Duodenal mucosa (tissue), 2 donors: ENCODE data around the gene HIBADH.

ENCODE experiments used
- H3K27ac ChIP-seq: one replicate; pipeline ENCODE4 v1.7.0; 2013; ENCODE audit warnings: low read depth, low read length
- H3K27me3 ChIP-seq, 2 donors: one replicate each; pipeline ENCODE4 v1.7.0; 2013; ENCODE audit warnings: low read length in 2 of 2, control low read depth in 1 of 2; ENCODE audit not compliant: insufficient read depth in 2 of 2, control insufficient read depth in 1 of 2
- H3K36me3 ChIP-seq, 2 donors: one replicate each; pipeline ENCODE4 v1.7.0; 2013; ENCODE audit warnings: low read length in 2 of 2, control low read depth in 1 of 2; ENCODE audit not compliant: insufficient read depth in 2 of 2, control insufficient read depth in 1 of 2
- H3K4me1 ChIP-seq, 2 donors: one replicate each; pipeline ENCODE4 v1.7.0; 2013; ENCODE audit warnings: low read length in 2 of 2, control low read depth in 1 of 2; ENCODE audit not compliant: insufficient read depth in 2 of 2, control insufficient read depth in 1 of 2
- H3K4me3 ChIP-seq, 2 donors: one replicate each; pipeline ENCODE4 v1.7.0; 2013; ENCODE audit warnings: low read length in 2 of 2, low read depth in 1 of 2
- H3K9ac ChIP-seq, 2 donors: one replicate each; pipeline ENCODE4 v1.7.0; 2013; ENCODE audit warnings: low read length in 2 of 2, low read depth in 1 of 2
- H3K9me3 ChIP-seq, 2 donors: one replicate each; pipeline ENCODE4 v1.7.0; 2013; ENCODE audit warnings: low read length in 2 of 2, control low read depth in 1 of 2; ENCODE audit not compliant: control insufficient read depth in 1 of 2

Gene HIBADH

DNA sequence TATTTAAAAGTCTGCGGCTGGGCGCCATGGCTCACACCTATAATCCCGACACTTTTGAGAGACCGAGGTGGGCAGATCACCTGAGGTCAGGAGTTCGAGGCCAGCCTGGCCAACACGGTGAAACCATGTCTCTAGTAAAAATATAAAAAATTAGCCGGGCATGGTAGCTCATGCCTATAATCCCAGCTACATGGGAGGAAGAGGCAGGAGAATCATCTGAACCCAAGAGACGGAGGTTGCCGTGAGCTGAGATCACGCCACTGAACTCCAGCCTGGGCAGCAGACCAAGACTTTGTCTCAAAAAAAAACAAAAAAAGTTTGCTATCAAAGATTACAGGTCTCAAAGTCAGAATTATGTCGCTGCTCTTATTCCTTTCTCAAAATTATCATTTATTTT is 55.5 kb downstream of the HIBADH start:
- Histone ChIP-seq H3K4me3 (no peak overlapping the region), H3K4me1 (peaks cover 0 to 10% of the 10 kb centered on the region in 2 donors), H3K9me3 (no peaks in the 10 kb centered on the region), H3K36me3 (no peaks in the 10 kb centered on the region), H3K27ac (no peak overlapping the region), H3K9ac (no peak overlapping the region), H3K27me3 (no peaks in the 10 kb centered on the region)

DNA sequence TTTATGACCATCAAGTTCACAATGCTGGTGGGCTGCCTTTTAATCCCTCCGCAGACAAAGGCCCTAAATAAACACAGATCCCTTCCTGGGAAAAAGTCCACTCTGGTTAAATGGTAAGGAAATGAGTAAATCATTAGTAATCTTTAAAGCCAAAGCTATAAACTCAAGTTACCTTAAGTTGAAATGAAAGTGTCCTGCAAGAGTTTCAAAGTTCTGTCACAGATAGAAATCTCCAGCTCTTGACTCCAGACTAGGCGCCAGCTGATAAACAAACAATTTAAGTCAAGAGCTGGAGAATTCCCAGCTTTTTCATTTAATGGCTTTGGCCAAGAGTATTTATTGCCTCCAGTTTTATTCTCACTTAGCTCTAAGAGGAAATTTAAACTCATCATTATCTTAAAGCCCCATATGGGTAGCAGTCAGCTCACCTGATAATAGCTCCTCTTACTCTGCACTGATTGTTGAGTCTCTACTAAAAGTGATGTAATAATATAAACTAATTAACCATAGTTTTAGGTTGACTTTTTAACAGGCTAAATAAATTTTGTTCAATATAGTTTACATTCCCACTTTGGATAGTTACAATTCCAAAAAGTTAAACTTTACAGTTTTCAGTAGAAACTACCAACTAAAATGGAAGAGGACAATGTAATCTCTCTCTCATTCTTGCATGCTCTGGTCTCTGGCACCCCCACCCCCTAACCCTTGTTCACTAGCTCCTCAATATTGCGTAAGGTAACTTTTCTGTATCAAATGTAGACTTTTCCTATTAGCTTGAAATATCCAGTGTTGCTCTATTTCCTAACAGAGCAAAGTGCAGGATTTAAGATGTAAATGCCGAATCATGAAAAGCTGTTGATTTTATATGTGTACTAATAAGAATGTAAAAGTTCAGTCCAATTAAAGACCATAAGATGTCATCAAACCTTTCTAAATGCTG is 56.1 kb downstream of the HIBADH start:
- H3K27ac ChIP-seq: no peak overlapping the region
- no peak overlapping the region for H3K9ac ChIP-seq

DNA sequence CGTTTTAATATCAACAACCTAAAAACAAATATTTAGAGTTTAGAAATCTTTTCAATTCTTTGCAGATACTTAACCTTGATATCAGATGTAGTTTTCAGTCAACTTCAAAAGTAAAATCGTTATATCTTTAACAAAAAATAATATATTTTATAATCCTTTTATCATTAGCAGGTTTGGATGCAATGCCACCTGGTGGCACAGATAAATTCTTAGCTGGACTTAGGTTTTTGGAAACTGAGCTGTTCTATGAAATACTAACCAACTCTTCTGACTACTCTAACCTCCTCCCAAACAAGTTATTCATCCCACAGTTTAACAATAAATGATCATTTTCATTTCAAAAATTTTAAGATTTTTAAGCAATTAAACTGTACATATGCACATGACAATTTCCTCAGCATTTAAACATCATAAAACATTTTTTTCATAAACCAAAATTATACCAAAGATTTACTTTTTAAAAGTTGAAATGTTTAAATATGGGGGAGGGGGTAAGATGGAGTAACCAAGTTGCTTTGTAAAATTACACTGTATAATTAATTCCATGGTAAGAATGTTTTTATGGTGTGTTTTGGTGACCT is 56.9 kb downstream of the HIBADH start:
- no peaks in the 10 kb centered on the region for H3K27me3 ChIP-seq
- peaks cover 0 to 10% of the 10 kb centered on the region in 2 donors for H3K4me1 ChIP-seq
- H3K4me3 ChIP-seq: no peak overlapping the region
- H3K27ac ChIP-seq: no peak overlapping the region
- no peaks in the 10 kb centered on the region for H3K36me3 ChIP-seq
- no peak overlapping the region for H3K9ac ChIP-seq
- H3K9me3 ChIP-seq: no peaks in the 10 kb centered on the region

More for the DNA sequence above, 56.1 kb downstream of the HIBADH start:
- no peaks in the 10 kb centered on the region for H3K36me3 ChIP-seq
- H3K9me3 ChIP-seq: no peaks in the 10 kb centered on the region
- no peak overlapping the region for H3K4me3 ChIP-seq
- H3K4me1 ChIP-seq: peaks cover 0 to 10% of the 10 kb centered on the region in 2 donors
- no peaks in the 10 kb centered on the region for H3K27me3 ChIP-seq

DNA sequence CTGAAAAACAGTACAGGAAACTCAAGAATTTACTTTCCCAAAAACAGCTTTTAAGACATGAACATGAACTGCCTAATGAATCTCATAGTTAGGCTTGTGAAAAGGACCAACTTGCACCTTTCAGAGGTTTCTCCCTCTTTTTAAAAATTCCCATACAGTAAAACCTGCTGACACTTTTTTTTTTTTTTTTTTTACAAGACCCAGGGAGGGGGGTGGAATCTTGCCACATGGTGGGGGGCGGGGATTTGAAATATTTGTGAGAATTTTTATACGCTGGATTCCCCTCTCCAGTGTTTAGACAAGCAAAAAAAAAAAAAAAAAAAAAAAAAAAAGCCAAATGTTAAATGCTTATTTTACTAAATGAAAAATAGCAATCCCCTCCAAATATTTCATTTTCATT is 57.4 kb downstream of the HIBADH start:
- no peaks in the 10 kb centered on the region for H3K9me3 ChIP-seq
- H3K36me3 ChIP-seq: no peaks in the 10 kb centered on the region
- peaks cover 0 to 10% of the 10 kb centered on the region in 2 donors for H3K4me1 ChIP-seq
- no peak overlapping the region for H3K27ac ChIP-seq
- no peak overlapping the region for H3K9ac ChIP-seq
- no peaks in the 10 kb centered on the region for H3K27me3 ChIP-seq
- no peak overlapping the region for H3K4me3 ChIP-seq

DNA sequence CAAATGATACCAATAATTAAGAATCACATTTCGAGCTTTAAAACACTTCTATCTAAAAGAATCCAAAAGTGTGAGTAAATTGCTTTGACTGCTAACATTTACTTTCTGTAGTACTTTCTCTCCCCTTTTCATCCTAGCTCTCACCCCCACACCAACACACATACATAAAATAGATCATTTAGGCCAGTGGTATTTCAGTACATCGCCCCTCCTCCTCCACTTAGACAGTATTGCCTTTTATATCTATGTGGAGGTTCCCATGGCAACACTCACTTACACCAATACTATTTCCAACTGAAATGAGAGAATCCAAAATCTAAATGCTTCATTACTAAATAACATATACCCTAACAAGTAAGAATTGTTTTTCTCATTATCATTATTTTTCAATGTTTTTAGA is 58.9 kb downstream of the HIBADH start:
- H3K4me3 ChIP-seq: no peak overlapping the region
- no peak overlapping the region for H3K9ac ChIP-seq
- H3K9me3 ChIP-seq: no peaks in the 10 kb centered on the region
- no peak overlapping the region for H3K27ac ChIP-seq
- H3K36me3 ChIP-seq: peaks cover 0 to under 1% of the 10 kb centered on the region in 2 donors
- H3K27me3 ChIP-seq: no peaks in the 10 kb centered on the region
- H3K4me1 ChIP-seq: peaks cover 0 to 10% of the 10 kb centered on the region in 2 donors

DNA sequence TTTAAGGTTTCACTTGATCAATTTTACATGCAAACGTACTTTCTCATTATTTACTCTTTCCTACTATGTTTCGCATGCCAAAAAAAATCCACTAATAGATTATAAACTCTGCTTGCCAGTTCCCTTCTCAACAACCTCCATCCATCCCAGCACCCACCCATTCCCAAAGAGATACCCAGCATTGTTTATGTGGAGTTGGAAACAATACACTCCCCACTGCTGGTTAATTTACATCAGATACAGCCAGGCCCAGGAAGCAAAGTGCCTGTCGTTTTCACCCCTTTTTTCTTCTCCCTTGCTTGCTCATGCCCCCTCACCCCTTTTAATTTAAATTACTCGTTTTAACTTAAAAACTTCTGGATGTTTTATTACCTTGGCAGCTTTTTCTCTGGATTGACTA is 59.9 kb downstream of the HIBADH start:
- H3K4me3 ChIP-seq: no peak overlapping the region
- no peaks in the 10 kb centered on the region for H3K9me3 ChIP-seq
- no peak overlapping the region for H3K9ac ChIP-seq
- H3K36me3 ChIP-seq: peaks cover 0 to 3% of the 10 kb centered on the region in 2 donors
- H3K27ac ChIP-seq: no peak overlapping the region
- H3K27me3 ChIP-seq: no peaks in the 10 kb centered on the region
- H3K4me1 ChIP-seq: peaks cover 0 to 10% of the 10 kb centered on the region in 2 donors

DNA sequence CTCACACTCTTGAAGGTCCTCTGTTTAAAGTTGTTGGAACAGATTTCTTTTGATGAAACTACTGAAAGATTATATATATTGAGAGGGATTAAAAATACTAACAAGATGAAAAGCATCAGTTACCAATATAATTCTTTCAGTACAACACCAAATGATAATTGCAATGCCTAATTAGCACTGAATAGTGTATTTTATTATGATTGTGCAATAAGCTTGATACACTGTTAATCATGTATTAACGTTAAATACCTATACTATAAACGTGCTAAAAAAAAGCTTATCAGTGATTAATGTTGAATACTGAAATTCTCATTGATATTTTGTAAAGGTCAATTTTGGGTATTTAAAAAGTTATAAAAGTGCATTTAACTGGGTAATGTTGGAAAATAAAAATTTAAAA is 61.5 kb downstream of the HIBADH start:
- no peak overlapping the region for H3K4me3 ChIP-seq
- H3K9ac ChIP-seq: no peak overlapping the region
- H3K27me3 ChIP-seq: no peaks in the 10 kb centered on the region
- H3K9me3 ChIP-seq: no peaks in the 10 kb centered on the region
- H3K4me1 ChIP-seq: peaks cover 0 to 2% of the 10 kb centered on the region in 2 donors
- no peak overlapping the region for H3K27ac ChIP-seq
- peaks cover 0 to 3% of the 10 kb centered on the region in 2 donors for H3K36me3 ChIP-seq

DNA sequence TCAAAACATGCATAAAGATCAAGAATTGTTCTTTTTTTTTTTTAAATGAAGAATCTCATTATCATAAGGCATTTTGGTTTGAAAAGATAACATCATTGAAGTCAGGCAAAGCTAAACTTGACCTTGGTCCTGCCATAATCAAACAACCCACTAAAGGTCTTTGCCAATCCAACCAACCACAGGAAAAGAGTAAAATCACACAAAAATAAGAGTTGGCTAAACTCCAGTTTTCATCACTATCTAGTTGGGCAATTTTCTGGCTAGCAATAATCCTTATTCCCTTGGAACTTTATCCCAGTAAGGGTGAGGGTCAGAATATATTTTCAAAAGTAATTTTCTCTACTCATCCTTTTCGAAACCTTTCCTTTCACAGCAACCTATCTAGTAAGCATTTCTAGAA is 62.4 kb downstream of the HIBADH start:
- no peak overlapping the region for H3K9ac ChIP-seq
- no peaks in the 10 kb centered on the region for H3K4me1 ChIP-seq
- peaks cover 0 to 3% of the 10 kb centered on the region in 2 donors for H3K36me3 ChIP-seq
- H3K4me3 ChIP-seq: no peak overlapping the region
- no peak overlapping the region for H3K27ac ChIP-seq
- H3K27me3 ChIP-seq: no peaks in the 10 kb centered on the region
- H3K9me3 ChIP-seq: no peaks in the 10 kb centered on the region

DNA sequence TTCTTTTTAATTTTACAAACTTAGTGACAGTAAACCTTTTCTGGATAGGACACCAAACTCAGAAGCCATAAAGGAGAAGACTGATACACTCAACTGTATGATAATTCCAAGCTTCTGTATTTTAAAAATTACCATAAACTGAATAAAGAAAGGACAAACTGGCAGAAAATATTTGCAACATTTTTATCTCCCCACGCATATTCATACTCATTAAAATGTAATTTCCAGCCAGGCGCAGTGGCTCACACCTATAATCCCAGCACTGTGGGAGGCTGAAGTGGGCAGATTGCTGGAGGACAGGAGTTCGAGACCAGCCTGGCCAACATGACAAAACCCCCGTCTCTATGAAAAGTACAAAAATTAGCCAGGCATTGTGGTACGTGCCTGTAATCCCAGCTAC is 67.7 kb downstream of the HIBADH start:
- Histone ChIP-seq H3K4me1 (no peaks in the 10 kb centered on the region), H3K27me3 (no peaks in the 10 kb centered on the region), H3K9ac (no peak overlapping the region), H3K9me3 (no peaks in the 10 kb centered on the region), H3K4me3 (no peak overlapping the region), H3K36me3 (peaks cover 0 to 3% of the 10 kb centered on the region in 2 donors), H3K27ac (no peak overlapping the region)

DNA sequence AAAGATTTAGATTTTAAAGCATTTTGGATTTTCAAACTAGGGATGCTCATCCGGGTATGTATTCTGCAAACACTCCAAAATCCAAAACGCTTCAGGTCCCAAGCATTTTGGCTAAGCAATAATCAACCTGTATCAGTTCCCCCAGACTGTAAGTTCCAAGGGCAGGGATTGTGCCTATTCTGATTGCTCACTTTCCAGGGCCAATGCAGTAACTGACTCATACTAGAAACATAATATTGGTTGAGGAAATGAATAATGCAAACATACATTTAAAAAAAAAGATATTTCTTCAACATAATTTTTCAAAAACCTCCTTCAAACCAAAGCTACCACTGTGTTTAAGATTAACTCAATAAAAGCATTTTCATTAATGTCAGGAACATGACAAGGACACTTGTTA is 69.5 kb downstream of the HIBADH start:
- Histone ChIP-seq H3K27ac (no peak overlapping the region), H3K4me3 (no peak overlapping the region), H3K27me3 (no peaks in the 10 kb centered on the region), H3K36me3 (no peaks in the 10 kb centered on the region), H3K9ac (no peak overlapping the region), H3K9me3 (no peaks in the 10 kb centered on the region), H3K4me1 (no peaks in the 10 kb centered on the region)
